ENCODE measurements around the gene PKN2.

DNA sequence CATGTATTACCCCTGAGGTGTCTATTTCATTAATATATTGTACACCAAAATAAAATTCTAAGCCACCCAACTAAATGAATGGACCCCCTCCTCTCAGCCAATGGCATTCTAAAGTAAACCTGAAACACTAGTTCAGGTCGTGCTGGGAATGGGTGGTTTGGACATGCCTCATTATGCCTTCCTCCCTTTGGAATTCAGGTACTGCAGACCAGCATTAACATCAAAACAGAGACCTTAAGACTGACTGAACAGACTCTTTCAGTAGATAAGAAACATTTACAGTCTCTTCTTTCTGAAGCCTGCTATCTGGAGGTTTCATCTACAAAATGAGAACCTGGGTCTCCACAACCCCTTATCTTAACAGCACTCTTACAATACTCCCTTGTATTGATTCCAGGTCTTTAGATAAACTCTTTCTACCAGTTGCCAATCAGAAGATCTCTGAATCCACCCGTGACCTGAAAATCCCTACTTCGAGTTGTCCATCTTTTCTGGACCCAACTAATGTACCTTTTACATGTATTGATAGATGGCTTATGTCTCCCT lies 93.6 kb downstream of the PKN2 start:
- TF ChIP-seq CTCF (IDR thresholded peaks at IDR 0.05; ENCODE audit: low read depth, low read length, poor library complexity, severe bottlenecking) (no peak), EZH2phosphoT487 (IDR thresholded peaks at IDR 0.05; ENCODE audit: borderline replicate concordance, low read length) (no peak)
